Transverse colon (tissue), 4 donors: ENCODE measurements around the gene EPB41L4B.

Experiments used
- POLR2A ChIP-seq: fragments of 450-650 bp; IDR thresholded peaks from one replicate; pipeline ENCODE4 v1.6.1; 2016; ENCODE audit warnings: antibody characterized with exemption, mild to moderate bottlenecking, moderate library complexity
- POLR2AphosphoS5 ChIP-seq, 3 donors: sonication (generic); formaldehyde crosslinking; IDR thresholded peaks; one replicate each; pipeline ENCODE4 v1.6.1; 2016; ENCODE audit warnings: antibody characterized with exemption in 3 of 3
- TF ChIP-seq, protein P1 (sequence below), 5 experiments: fragments of 200-600 bp in 3 of 5; fragments of 450-650 bp in 2 of 5; sonication (generic) in 3 of 5; IDR thresholded peaks; 1 replicate in 2 of 5; 2 replicates in 3 of 5; pipeline ENCODE4 v1.5.1; 2016 to 2017; ENCODE audit warnings: antibody characterized with exemption in 5 of 5, inconsistent platforms in 3 of 5, mild to moderate bottlenecking in 2 of 5, moderate library complexity in 1 of 5

DNA sequence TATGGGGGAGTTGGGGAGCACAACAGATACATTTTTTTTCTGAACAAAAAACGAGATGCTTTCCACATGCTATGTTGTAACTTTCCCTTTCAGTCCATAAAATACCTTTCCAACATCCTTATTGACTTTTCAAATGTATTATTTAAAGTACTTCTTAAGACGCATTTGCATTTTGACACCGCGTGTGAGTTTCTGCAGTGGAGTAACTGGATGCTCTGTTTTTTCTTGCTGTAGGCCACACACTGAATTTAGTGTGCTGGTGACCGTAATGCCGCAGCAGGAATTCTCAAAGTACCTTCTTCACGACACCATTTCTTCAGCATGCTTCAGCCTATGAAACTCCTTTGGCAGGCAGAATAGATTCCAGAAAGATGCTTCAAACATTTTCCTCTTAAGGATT is 14.3 kb upstream of the EPB41L4B start:
- TF ChIP-seq, protein P1, sequence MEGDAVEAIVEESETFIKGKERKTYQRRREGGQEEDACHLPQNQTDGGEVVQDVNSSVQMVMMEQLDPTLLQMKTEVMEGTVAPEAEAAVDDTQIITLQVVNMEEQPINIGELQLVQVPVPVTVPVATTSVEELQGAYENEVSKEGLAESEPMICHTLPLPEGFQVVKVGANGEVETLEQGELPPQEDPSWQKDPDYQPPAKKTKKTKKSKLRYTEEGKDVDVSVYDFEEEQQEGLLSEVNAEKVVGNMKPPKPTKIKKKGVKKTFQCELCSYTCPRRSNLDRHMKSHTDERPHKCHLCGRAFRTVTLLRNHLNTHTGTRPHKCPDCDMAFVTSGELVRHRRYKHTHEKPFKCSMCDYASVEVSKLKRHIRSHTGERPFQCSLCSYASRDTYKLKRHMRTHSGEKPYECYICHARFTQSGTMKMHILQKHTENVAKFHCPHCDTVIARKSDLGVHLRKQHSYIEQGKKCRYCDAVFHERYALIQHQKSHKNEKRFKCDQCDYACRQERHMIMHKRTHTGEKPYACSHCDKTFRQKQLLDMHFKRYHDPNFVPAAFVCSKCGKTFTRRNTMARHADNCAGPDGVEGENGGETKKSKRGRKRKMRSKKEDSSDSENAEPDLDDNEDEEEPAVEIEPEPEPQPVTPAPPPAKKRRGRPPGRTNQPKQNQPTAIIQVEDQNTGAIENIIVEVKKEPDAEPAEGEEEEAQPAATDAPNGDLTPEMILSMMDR (IDR thresholded peaks at IDR 0.05): no peak
- TF ChIP-seq POLR2AphosphoS5 (IDR thresholded peaks at IDR 0.05): no peak
- no peak for TF ChIP-seq POLR2A
